HG02610 (cell line): Measurements from ENCODE around the gene PPIF.

Source experiments
- ATAC-seq: cut with Tn5 transposase; IDR thresholded peaks from one replicate; pipeline ENCODE4 v1.9.1; 2021; ENCODE audit warnings: mild to moderate bottlenecking, moderate library complexity; ENCODE audit not compliant: unreplicated experiment

PPIF gene

DNA sequence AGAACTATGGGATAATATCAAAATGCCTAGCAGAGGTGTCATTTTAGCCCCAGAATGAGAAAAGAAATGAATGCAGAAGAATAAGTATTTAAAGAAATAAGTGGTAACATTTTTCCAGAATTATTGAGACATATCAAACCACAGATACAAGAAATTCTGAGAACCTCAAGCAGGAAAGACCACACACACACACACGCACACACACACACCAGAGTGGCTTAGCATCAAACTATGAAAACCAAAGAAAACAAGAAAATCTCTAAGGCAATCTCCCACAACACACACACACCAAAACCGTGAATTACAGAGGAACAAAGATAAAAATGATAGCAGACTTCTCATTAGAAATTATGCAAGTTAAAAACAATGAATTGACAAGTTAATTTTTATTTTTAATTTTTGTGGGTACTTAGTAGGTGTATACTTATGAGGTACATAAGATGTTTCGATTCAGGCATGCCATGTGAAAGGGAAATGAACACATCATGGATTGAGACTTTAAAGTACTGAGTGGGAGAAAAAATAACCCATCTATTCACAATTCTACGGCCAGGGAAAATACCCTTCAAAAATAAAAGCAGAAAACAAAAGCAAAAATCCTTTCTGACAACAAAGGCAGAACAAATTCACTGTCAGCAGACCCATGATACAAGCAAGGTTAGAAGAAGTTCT is 14.6 kb downstream of the PPIF start:
- ATAC-seq: no peak

DNA sequence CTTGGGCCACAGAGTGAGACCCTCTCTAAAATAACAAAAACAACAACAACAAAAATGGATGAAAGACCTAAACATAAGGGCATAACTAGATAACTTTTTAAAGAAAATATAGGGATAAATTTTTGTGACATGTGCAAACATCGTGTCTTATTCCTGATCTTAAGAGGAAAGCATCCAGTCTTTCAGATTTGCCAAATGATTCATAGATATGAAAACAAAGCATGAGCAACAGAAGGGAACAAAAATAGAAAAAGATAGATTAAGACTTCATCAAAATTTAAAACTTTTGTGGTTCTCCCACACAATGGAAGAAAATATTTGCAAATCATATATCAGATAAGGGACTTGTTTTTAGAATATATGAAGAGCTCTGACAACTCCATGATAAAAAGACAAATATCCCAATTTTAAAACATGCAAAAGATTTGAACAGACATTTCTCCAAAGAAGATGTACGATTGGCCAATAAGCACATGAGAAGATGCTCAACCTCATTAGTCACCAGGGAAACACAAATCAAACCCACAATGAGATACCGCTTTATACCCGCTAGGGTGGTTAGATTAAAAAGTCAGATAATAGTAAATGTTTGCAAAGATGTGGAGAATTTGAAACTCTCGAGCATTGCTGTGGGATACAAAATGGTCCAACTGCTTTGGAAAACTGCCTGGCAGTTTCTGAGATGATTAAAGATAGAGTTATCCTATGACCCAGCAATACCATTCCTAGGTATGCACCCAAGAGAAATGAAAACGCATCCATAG is 20.3 kb downstream of the PPIF start:
- ATAC-seq: no peak

DNA sequence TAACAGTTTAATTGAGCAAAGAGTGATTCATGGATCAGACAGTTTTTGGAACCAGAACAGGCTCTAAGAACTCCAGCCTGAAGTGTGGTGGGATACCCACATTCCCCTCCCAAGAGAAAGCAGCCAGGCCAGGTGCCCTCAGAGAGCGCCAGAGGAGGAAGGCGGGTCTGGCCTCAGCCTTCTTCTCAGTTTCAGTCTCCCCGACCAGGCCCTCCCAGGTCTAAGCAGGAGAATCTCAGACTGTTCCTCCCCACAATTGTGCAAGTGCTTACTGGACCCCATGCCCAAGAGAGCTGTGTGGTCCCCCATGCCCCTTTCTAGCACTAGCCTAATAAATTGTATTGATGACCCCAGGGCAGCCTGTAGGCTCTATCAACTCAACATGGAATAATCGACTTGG is 25.6 kb downstream of the PPIF start:
- ATAC-seq: no peak

DNA sequence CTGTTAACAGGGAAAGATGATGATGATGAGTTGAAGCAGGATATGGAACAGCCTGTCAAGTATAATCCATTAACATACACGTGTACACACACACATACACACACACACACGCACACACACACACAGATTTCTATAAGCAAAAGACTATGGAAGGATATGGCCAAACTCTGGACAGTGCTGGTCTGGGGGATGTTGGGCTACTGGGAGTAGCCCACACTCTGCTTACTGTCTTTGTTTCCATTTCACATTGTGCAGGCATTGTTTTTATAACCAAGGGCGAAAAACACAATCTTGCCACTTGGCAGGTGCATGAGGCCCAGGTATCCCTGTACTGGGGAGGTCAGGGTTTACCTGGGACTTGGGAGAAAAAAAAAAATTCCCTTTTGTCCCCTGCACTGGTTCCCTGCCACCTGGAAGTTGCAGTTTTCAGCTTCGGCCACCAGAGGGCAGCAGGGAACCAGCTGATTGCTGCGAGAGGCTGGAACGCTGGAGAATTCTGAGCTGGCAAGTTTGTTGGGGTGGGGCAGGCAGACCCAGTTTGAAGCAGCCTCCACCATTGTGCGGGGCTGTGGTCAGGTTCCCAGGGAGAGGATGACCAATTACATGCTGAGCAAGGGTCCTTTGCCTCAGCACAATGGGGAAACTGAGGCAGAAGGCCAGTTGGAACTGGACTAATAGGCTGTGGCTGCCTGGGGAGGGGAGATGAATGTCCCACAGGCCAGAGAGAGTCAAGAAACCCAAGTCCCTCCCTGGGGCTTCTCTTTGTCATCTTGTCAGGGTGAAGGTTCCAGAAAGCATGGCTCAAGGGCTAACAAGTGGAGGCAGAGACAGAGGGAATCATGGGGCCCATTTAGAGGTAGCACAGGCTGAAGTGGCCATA is 27.3 kb downstream of the PPIF start:
- no peak for ATAC-seq

DNA sequence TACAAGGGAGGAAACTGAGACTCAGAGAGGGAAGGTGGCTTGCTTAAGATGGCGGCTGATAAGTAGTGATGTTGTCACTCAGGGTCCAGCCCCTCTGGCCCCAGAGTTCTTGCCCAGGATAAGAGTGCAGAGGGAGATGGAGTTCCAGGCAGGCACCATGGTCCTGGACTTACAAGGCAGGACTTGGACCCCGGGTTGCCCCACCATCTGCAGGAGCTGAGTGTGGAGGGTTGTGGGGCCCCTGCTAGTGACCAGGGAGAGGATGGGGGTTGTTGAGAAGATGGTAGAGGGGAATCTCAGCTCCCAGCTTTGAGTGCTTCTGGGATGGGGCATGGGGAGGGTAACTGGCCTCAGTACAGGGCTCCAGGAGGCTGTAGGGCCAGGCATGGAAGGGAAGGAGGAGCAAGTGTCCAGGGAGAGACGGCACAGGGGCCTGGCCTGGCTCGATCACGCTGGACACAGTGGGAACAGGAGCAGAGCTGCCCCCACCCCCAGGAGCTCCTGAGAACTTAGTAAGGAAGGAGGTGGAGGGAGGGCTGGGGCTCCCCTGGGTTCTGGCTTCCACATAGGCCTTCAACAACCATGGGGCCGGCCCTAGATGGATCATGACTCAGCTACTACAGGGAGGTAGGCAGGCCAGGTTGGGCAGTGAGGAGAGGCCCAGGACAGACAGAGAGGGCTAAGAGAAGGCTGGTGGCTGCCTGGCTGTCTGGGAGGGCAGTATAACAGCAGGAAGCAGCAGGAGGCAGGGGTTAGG is 28.2 kb downstream of the PPIF start:
- ATAC-seq: no peak

DNA sequence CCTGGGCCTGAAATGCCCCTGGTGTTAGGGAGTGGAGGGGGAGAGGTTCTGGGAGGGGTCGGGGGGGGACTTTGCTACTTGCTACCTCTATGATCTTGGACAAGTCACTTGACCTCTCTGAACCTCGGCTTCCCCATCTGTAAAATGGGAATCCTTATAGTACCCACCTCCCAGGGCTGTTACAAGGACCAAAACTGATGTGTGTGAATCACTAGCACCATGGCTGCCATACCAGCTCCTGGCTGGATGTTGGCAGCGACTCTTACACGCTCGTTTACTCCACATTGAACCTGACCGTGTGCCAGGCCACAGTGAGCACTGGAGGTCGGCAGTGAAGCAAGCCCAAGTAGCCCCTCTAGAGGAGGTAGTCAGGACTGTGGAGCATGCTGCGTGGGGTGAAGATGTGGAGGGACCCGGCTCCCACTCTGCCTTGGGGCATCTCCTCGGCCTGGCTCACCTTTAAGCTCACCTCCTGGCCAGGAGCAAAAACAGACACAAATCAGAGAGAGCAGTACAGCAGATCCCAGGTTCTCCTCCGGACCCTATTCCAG is 28.9 kb downstream of the PPIF start:
- ATAC-seq: no peak

DNA sequence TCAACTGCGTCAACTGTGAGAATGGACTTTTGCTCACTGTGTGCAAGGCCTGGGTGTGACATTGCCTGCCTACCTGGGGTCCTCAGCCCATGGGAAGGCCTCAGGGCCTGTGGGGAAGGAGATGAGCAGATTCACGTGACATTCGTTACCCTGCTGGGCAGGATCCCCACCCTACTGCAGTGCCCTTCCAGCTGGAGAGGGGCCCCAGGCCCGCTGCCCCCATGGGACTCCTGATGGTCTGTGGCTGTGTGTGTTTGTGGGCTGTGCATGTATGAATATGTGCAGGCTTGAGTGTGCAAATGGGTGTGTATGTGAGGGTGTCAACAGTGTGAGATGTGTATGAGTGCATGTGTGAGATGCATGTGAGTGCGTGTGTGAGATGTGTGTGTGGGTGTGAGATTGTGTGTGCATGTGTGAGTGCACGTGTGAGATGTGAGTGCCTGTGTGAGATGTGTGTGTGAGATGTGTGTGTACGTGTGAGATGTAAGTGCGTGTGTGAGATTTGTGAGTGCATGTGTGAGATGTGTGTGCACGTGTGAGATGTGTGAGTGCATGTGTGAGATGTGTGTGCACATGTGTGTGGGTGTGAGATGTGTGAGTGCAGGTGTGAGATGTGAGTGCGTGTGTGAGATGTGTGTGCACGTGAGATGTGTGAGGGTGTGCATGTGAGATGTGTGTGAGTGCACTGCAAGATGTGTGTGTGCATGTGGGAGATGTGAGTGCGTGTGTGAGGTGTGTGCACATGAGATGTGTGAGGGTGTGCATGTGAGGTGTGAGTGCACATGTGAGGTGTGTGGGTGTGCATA is 29.7 kb downstream of the PPIF start:
- no peak for ATAC-seq

DNA sequence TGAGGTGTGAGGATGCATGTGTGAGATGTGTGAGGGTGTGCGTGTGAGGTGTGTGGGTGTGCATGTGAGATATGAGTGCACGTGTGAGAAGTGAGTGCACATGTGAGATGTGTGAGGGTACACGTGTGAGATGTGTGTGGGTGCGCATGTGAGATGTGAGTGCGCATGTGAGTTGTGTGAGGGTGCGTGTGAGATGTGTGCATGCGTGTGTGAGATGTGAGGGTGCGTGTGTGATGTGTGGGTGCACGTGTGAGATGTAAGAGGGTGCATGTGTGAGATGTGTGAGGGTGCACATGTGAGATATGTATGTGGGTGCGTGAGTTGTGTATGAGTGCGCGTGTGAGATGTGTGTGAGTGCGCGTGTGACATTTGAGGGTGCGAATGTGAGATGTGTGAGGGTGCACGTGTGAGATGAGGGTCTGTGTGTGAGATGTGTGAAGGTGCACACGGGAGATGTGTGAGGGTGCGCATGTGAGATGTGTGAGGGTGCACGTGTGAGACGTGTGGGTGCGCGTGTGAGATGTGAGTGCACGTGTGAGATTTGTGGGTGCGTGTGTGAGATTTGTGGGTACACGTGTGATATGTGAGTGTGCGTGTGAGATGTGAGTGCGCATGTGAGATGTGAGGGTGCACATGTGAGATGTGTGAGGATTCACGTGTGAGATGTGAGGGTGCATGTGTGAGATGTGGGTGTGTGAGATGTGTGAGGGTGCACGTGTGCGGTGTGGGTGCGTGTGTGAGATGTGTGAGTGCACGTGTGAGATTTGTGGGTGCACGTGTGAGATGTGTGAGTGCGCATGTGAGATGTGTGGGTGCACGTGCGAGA is 30.5 kb downstream of the PPIF start:
- no peak for ATAC-seq

DNA sequence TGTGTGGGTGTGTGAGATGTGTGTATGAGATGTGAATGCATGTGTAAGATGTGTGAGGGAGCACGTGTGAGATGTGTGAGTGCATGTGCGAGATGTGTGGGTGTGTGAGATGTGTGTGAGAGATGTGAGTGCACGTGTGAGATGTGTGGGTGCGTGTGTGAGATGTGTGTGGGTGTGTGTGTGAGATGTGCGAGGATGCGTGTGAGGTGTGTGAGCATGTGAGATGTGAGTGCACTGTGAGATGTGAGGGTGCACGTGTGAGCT is 31.0 kb downstream of the PPIF start:
- ATAC-seq: no peak

DNA sequence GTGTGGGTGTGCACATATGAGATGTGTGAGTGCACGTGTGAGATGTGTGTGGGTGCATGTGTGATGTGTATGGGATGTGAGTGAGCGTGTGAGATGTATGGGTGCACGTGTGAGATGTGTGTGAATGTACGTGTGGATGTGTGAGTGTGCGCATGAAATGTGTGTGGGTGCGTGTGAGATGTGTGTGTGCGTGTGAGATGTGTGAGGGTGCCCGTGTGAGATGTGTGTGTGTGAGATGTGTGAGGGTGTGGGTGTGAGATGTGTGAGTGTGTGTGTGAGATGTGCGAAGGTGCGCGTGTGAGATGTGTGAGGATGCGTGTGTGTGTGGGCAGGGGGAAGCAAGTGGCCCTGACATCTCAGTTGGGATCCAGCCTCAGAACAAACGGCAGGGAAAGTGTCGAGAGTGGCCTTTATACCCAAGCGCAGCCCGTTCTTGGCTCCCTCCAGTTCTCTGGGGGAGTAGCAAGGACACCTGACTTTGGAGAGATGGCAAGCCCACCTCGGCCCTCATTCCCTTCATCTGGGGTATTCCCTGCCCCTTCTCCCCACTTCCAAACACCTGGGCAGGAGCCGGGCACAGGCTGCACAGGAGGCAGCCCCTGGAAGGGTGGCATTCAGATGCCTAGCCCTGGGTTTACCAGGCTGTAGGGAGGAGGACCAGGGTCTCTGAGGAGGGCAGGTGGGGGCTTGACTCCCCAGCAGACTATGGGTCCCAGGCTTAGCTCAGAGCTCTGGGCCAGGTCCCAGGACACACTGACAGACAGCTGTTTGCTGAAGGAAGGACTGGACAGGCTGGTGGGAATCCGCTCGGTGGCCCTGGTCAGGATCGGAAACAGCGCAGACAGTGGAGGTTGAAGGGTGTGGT is 31.6 kb downstream of the PPIF start:
- no peak for ATAC-seq

DNA sequence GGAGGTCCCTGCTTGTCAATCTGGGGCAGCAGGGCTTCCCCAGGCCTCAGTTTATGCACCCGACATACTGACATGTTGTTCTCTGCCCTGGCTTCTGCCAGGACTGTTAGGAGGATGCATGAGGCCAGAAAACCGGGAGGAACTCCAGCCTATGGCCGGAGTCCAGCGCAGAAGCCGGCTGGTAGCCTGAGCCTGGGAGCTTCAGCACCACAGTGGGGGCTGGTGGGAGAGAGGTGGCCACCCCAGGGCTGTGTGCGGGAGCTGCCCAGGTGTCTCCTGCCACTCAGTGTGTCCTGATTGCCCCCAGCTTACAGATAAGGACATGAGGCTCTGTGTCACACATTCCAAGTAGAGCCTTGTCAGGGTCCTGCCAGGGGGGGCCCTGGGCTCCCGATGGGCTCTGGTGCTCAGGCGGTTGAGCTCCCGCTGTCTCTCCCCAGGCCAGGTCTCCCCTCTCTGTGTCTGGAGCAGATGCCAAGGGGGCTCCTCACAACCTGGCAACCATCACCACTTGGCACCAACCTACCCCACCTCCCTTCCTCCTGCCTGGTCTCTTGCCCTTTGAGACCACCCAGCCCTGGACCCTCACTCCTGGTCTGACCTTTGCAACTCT is 32.3 kb downstream of the PPIF start:
- no peak for ATAC-seq

DNA sequence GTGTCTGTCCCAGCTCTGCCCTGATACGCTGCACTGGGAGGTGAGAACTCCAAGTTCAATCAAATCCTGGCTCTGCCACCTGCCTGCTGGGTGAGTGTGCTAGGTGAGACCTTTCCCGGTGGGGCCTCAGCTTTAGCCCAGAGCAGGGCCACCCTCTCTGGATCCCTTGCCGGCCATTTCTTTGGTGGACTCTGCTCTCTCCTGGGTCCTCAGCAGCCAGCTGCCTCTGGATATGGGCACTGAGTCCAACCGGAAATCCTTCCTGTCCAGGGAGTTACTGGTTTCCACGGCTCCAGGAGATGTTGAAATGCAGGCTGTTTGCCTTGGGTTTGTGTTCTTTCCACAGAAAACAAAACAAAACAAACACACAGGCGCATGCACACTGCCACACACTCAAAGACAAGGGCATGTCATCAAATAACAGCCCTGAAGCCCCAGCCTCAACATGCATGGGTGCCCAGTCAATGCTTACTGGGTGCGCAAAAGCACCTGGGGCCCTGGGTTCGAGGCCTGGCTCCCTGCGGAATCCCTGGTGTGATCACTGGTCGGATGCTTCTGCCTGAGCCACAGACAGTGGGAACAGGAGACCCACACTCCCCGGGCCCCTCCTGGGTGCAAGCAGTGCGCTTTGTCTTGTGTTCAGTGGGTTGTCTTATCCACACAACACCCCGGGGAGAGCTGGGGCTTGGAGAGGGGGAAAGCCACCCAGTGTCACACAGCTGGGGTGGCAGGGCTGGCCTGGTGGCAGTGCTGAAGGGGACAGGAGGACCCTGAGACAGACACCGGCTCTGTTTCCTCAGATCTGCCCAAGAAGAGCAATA is 33.1 kb downstream of the PPIF start:
- ATAC-seq: no peak

DNA sequence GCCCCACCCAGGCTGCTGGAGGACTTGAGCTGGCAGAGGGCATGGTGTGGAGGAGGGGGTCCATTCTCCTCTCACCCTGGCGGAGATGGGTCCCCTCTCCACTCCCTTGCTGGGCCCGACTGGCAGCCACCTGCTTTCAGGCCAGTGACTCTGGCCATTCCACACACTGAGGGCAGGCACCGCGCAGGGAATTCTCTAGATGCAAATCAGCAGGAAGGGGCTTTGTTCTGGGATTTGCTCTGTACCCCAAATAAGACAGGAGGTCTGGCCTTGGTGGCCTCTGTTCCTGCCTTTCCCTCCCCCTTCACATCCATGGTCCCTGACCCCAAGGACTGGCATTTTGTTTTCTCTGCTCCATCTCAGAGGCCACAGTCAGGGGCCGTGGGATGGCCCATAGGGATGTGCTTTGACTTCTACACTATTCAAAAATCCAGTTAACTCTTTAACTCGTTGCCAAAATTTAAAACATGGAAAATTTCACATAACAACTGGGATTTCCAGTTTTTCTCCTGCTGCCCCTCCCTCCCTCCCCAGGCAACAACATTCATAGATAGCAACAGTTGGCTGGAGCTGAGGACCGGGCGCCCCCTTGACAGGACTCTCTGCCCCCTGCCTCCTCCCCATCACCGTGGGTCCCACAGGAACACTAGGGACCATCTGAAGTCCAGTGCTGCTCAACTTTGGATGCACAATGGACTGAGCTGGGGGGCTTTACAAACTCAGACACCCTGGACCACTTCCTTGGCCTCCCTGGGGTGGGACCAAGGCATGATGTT is 33.9 kb downstream of the PPIF start:
- no peak for ATAC-seq

DNA sequence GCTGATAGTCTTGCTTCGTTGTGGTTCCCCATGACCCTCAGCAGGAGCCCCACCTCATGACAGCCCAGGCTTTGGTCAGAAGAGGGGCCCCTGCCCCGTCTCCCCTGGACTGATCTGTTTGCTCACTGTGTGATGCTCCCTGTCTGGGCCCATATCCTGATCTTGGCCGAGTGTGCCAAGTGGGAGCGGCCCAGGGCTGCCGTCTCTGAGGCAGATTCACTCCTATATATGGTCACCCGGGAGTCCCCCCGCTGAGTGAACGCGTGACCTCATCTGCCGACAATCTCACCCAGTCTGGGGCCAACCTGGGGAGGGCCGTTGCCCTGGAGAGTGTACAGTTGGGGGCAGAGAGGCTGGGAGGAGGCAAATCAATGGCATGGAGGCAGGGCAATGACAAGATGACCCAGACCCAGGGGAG is 34.5 kb downstream of the PPIF start:
- no peak for ATAC-seq

DNA sequence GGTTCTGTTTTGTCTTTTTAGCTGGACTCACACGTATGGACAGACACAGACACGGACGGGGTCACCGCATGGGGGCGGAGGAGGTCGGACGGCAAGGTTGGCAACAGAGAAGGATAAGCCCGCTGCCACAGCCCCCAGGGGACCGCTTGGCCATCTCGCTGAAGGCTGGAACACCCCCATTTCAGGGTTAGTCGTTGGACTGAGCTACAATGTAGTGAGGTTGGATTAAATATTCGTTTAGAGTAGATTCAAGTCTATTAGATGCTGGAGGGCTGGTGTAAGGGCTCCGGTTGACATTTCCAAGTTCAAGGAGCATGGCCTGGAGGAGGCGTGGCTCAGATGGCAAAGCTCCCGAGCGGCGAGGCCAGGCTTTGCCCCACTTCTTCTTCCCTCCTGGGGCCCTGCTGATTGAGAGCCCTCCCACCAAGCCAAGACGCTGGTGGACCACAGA is 35.2 kb downstream of the PPIF start:
- no peak for ATAC-seq

DNA sequence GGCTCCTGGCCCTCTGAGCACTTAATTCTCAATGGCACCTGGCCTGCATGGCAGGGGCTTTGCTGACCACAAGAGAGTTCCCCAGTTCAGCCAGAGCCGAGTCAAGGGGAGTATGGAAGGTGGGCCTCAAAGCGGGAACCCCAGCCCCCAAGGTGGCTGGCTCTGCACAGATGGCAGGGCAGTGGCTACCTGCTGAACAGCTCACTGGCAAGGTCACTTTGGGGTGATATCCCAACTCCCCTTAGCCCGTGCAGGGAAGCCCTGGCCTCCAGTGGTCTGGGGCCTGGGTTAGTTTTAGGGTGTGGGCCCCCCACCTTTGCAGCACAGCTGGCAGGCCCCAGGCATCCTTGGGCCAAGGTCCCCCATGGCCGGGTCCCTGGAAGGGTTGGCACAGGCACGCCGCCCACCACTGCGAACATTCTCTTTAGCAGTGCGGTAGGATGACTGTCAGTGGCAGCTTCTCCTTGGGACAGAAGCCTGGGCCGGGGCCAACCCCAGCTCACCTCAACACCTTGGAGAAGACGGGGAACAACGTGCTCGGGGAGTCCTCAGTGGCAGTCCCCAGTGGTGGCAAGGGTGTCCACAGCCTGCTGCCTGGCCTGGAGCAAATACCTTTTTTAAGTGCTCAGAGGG is 36.8 kb downstream of the PPIF start:
- ATAC-seq: no peak
